WI38 (cell line): ENCODE results near the gene RHBG.

ENCODE experiments used
- H3K4me3 ChIP-seq: 2 replicates; pipeline ENCODE4 v1.5.1; 2011; ENCODE audit warnings: low read depth, mild to moderate bottlenecking, control low read depth, low read length
- TF ChIP-seq, protein P1 (sequence below): IDR thresholded peaks from 2 replicates; pipeline ENCODE4 v1.5.1; 2012; ENCODE audit warnings: low read depth, mild to moderate bottlenecking, control low read depth, low read length

RHBG gene

DNA sequence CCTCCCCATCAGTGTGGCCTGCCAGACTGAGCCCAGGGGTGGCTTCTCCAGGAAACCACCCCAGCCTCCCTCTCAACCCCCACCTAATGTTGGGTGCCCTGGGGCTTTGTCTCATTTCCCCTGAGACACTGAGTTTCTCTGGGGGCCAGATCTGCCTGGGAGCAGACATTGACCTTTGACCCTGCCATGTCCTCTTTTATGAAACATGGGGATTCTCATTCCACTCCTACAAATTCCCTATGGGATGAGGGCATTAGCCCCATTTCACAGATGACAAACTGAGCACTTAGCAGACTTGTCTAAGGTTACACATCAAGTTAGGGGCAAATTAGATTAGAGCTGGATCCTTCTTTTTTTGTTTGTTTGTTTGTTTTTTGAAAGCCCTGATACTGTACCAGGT is 24.1 kb downstream of the RHBG start:
- TF ChIP-seq, protein P1, sequence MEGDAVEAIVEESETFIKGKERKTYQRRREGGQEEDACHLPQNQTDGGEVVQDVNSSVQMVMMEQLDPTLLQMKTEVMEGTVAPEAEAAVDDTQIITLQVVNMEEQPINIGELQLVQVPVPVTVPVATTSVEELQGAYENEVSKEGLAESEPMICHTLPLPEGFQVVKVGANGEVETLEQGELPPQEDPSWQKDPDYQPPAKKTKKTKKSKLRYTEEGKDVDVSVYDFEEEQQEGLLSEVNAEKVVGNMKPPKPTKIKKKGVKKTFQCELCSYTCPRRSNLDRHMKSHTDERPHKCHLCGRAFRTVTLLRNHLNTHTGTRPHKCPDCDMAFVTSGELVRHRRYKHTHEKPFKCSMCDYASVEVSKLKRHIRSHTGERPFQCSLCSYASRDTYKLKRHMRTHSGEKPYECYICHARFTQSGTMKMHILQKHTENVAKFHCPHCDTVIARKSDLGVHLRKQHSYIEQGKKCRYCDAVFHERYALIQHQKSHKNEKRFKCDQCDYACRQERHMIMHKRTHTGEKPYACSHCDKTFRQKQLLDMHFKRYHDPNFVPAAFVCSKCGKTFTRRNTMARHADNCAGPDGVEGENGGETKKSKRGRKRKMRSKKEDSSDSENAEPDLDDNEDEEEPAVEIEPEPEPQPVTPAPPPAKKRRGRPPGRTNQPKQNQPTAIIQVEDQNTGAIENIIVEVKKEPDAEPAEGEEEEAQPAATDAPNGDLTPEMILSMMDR: no peak

DNA sequence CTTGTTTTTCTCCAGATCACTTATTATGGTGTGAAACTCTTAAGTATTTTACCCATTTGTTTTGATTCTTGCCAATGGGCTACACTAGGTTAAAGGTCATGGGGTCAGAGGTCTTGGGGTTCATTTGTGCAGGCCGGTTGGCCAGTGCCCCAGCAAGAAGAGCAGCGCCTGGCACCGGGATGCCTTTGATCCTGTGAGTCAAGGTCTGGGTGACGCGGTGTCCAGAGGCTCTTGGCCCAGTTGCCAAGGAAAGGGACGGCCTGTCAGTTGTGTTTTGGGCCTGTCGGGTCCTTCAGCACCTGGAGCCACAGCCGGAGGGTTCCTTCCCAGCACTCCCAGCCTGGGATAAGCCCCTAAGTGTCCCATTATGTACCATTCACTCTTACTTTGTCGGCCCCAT is 25.1 kb downstream of the RHBG start:
- TF ChIP-seq, protein P1: no peak
- no peak overlapping the region for H3K4me3 ChIP-seq

More for the DNA sequence above, 24.1 kb downstream of the RHBG start:
- H3K4me3 ChIP-seq: no peak overlapping the region

DNA sequence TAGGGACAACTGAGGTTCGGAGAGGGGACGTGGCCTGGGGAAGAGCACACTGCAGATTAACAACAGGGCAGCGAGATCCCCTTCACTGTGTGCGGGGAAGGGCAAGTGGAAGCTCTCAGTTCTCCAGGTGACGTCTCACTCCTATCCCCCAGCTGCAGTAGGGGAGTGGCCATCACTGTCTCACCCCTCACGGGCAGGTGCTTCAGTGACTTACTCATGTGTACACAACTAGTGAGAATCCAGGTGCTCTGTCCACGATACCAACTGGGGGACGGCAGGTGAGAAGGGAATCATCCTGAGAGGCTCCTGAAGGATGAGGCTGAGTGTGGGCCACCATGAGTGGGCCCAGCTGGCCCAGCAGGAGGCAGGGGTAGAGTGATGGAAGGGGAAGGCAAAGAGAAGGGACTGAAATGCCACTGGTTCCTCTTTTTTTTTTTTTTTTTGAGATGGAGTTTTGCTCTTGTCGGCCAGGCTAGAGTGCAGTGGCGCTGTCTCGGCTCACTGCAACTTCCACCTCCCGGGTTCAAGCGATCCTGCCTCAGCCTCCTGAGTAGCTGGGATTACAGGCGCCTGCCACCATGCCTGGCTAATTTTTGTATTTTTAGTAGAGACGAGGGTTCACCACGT is 25.9 kb downstream of the RHBG start:
- TF ChIP-seq, protein P1: no peak
- no peak overlapping the region for H3K4me3 ChIP-seq

DNA sequence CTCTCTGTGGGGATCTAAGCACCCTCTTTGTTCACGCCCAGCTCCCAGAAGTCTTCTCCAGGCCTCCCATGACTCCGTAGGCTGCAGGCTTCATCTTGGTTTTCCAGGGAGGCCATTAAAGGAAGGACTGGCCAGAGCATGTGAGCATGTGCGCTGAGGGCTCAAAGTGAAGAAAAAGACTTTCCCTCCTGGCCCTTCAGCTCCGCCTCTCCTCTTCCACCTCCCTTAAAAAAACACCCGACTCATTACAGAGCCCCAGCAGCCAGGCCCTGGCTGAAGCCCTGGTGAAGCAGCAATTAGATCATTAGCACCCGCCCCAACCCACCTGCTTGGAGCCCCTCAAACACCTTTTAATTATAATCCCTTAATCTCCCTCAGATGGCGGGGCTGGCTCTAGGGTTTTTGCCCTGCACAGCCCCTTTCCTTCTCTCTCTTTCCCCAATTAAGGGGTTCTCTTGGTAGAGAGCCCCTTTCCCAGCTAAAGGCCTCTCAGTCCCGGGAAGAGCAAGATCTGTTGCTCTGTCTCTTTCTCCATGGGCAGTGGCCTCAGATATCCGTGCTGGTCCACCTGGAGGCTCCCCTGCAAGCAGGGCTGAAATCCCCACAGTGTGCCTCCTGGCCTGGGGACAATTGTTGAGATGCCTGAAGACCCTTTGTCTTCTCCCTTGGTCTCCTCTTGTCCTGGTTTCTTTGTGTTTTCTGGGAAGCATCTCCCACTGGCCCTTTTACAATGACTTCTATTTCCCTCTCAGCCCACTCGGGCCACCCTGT is 30.5 kb downstream of the RHBG start:
- TF ChIP-seq, protein P1: no peak
- H3K4me3 ChIP-seq: no peak overlapping the region

DNA sequence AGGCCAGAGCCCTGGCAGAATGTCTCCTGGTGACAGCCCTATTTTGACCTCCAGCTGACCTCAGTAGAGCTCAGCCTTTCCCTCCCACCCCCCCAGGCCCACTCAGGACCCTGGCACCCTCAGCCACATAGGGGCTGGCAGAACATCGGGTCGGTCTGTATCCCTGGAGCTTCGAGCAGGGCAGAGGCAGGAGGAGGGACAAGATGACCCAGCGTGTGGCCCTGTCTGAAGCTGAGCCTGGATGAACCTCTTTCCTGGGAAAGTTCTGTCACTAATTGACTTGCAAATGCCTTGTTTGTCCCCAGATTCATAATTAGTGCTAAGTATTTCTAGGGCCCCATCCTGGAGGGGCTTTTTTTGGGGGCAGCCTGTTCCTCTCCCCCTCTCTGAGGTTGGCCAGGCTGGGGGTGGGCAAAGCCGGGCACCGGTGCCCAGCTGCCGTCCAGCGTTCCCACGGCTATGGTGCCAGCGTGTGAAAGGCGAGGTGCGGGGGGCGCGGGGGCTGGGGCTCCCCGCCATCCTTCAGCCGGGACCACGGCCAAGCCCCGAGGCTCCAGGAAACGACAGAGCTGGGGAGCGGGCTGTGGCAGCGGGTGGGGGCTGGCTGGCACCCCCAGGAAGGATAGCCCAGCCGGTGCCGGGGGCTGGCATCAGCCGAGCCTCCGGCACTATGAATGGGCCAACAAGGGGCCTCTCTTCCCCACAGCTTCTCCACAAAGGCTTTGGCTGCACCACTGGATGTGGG is 31.4 kb downstream of the RHBG start:
- H3K4me3 ChIP-seq: no peak overlapping the region
- TF ChIP-seq, protein P1: no peak

DNA sequence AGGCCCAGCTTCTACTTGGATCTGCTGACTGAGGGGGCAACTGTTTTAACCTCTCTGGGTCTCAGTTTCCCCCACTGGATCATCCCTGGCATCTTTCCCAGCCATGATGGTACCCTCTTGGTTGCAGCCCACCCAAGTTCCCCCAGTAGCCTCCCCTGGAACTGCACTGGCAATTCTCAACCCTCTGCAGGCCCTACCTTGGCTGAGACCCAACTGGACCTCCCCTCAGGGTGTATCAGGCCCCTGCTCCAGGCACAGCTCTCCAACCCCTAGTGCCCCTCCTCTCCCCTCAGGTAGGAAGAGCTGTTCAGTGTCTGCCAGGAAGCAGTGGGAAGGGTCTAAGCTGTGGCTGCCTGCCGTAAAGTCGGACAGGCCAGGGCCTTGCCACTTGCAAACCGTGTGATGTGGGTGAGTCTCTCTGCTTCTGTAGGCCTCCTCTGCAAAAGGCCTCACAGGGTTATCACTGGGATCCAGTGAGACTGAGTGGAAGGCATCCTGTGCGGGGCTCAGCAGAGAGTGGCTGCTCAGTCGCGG is 32.1 kb downstream of the RHBG start:
- TF ChIP-seq, protein P1: no peak
- H3K4me3 ChIP-seq: no peak overlapping the region
